ENCODE results near the gene USP15.

- TF ChIP-seq, protein P1, sequence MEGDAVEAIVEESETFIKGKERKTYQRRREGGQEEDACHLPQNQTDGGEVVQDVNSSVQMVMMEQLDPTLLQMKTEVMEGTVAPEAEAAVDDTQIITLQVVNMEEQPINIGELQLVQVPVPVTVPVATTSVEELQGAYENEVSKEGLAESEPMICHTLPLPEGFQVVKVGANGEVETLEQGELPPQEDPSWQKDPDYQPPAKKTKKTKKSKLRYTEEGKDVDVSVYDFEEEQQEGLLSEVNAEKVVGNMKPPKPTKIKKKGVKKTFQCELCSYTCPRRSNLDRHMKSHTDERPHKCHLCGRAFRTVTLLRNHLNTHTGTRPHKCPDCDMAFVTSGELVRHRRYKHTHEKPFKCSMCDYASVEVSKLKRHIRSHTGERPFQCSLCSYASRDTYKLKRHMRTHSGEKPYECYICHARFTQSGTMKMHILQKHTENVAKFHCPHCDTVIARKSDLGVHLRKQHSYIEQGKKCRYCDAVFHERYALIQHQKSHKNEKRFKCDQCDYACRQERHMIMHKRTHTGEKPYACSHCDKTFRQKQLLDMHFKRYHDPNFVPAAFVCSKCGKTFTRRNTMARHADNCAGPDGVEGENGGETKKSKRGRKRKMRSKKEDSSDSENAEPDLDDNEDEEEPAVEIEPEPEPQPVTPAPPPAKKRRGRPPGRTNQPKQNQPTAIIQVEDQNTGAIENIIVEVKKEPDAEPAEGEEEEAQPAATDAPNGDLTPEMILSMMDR (IDR thresholded peaks at IDR 0.05), result no peak
- TF ChIP-seq EZH2 (IDR thresholded peaks at IDR 0.05; ENCODE audit: borderline replicate concordance, insufficient read depth, low read depth, low read length, poor library complexity, severe bottlenecking), result no peak
These were observed 1.8 kb downstream of the USP15 start for GRCh38 chr12:62261876-62262517.
